ENCODE measurements around the gene CEPT1. TPM values are rescaled to one million over a fixed set of nuclear protein-coding genes. Genes with fewer than 3 reads are reported as not detected.
"Not testable (repeated sequence)": the region's sequence is repeated elsewhere in the genome, so short reads cannot be mapped to it uniquely, and the experiment has no call there.

CEPT1 gene
- total RNA-seq, result 74.4 and 87.0 TPM in 2 replicates

DNA sequence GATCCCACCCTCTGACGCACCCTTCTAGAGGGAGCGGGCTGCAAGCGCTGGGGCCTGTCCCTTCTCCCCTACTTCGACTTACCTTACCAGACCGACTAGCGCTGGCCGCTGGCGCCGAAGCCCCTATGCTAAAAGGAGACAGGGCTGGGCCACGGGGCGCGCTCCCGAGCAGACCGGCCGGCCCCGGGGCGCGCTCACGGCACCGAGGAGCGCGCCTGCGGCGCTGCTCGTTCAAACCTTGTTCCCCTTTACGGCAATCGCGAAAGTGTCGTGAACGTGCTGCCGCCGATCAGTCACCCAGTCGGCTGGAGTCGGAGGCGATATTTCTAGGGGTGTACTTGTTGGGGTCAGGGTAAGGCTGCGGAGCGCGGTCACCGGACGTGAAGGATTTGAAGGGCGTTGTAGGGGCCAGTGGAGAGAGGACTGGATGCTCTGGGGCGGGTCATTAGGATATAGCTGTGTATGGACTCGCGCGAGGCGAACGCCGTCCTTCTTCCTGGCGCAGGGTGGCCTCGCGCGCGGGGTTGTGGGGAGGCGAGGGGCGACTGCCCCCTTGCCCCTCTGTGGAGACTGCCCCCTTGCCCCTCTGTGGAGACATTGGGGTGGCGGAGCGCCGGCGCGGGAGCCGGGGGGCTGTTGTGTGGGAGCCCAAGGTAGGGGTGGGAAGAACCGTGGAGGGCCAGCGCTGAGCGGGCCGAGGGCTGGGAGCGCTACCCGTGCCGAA is at the start of gene CEPT1, which contains the start of gene DRAM2:
Gene CEPT1 (plus strand): TSS at position 268 of the 724 bp plus-strand sequence. CDS start 7,492 bp downstream, outside the sequence.
Gene DRAM2 (minus strand): TSS at position 138 of the 724 bp plus-strand sequence. CDS start 8,539 bp downstream, outside the sequence.
- H3K27ac Mint-ChIP-seq, result peak within 1 kb of the TSS; percentile 99
- ChIA-PET POLR2A (interaction anchor here (0.6 to 4.5 kb wide), 32 partner anchors 9 to 598 kb away, joined by 3 to 114 read pairs (median 6); partner anchors contain the start of genes ATP5PB, CD53, LRIF1 and WDR77), CTCF (interaction anchor here (0.8 to 1.8 kb wide), 5 partner anchors 13 to 260 kb away, joined by 3 to 5 read pairs (median 4); no protein-coding TSS in a partner anchor)
- peaks cover 46% of the 10 kb centered on the region for H3K36me3 Mint-ChIP-seq (ENCODE audit: low read depth)
- TF ChIP-seq, protein P1, sequence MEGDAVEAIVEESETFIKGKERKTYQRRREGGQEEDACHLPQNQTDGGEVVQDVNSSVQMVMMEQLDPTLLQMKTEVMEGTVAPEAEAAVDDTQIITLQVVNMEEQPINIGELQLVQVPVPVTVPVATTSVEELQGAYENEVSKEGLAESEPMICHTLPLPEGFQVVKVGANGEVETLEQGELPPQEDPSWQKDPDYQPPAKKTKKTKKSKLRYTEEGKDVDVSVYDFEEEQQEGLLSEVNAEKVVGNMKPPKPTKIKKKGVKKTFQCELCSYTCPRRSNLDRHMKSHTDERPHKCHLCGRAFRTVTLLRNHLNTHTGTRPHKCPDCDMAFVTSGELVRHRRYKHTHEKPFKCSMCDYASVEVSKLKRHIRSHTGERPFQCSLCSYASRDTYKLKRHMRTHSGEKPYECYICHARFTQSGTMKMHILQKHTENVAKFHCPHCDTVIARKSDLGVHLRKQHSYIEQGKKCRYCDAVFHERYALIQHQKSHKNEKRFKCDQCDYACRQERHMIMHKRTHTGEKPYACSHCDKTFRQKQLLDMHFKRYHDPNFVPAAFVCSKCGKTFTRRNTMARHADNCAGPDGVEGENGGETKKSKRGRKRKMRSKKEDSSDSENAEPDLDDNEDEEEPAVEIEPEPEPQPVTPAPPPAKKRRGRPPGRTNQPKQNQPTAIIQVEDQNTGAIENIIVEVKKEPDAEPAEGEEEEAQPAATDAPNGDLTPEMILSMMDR (IDR thresholded peaks at IDR 0.05), result no peak
- DNase-seq (peak; percentile 90), ATAC-seq (ENCODE audit: low read depth) (peak; percentile 78)
- intact Hi-C loops (cut with micrococcal nuclease), result loop anchor here (1.0 to 10.0 kb wide), 10 partner anchors 12 to 1482 kb away; partner anchors contain the start of genes ATP5PB, KCNA3 and WDR77
- H3K4me1 Mint-ChIP-seq, result peaks cover 74% of the 10 kb centered on the region
- H3K27me3 Mint-ChIP-seq, result no peaks in the 10 kb centered on the region
- peak within 1 kb of the TSS; percentile 100 for H3K4me3 Mint-ChIP-seq
- H3K9me3 Mint-ChIP-seq, result no peaks in the 10 kb centered on the region

DNA sequence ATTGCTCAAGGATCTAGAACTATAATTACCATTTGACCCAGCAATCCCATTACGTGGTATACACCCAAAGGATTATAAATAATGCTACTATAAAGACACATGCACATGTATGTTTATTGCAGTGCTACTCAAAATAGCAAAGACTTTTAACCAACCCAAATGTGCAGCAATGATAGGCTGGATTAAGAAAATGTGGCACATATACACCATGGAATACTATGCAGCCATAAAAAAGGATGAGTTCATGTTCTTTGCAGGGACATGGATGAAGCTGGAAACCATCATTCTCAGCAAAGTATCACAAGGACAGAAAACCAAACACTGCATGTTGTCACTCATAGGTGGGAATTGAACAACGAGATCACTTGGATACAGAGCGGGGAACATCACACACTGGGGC is 44.6 kb upstream of the CEPT1 start:
- intact Hi-C loops (cut with micrococcal nuclease); H3K4me1 Mint-ChIP-seq; CTCF ChIA-PET; H3K27me3 Mint-ChIP-seq; H3K27ac Mint-ChIP-seq; DNase-seq; H3K4me3 Mint-ChIP-seq; ATAC-seq (ENCODE audit: low read depth); POLR2A ChIA-PET: not testable (repeated sequence)
- Mint-ChIP-seq H3K9me3 (peaks cover 38% of the 10 kb centered on the region), H3K36me3 (ENCODE audit: low read depth) (peaks cover 19% of the 10 kb centered on the region)

DNA sequence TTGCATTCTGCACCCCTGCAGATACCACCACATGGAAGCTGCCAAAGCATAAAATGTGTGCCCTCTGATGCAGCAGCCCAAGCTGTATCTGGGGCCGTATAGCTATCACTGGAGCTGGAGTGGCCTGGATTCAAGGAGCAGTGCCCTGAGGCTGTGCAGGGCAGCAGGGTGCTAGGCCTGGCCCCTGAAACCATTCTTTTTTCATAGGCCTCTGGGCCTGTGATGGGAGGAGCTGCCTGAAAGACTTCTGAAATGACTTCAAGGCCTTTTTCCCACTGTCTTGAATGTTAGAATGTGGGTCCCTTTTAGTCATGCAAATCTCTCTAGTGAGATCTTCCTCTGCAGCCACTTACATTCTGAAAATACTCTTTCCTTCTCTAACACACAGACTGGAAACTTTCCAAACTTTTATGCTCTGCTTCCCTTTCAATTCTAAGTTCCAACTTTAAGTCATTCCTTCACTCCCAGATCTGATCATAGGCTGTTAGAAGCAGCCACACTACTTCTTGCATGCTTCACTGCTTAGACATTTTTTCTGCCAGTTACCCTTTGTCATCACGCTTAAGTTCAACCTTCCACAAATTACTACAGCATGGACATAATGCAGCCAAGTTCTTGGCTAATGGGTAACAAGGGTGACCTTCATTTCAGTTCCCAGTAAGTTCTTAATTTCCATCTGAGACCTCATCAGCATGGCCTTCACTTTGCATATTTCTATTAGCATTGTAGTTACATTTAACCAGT is 42.5 kb upstream of the CEPT1 start:
- Mint-ChIP-seq H3K4me1 (no peaks in the 10 kb centered on the region), H3K36me3 (ENCODE audit: low read depth) (peaks cover 27% of the 10 kb centered on the region), H3K4me3 (no peak overlapping the region), H3K9me3 (peaks cover 50% of the 10 kb centered on the region), H3K27ac (no peak overlapping the region), H3K27me3 (no peaks in the 10 kb centered on the region)
- intact Hi-C loops (cut with micrococcal nuclease), result no loop called here
- TF ChIP-seq, protein P1 (IDR thresholded peaks at IDR 0.05), result no peak
- DNase-seq, result no peak
- CTCF ChIA-PET, result no interaction called here
- ATAC-seq (ENCODE audit: low read depth), result no peak
- POLR2A ChIA-PET, result no interaction called here

DNA sequence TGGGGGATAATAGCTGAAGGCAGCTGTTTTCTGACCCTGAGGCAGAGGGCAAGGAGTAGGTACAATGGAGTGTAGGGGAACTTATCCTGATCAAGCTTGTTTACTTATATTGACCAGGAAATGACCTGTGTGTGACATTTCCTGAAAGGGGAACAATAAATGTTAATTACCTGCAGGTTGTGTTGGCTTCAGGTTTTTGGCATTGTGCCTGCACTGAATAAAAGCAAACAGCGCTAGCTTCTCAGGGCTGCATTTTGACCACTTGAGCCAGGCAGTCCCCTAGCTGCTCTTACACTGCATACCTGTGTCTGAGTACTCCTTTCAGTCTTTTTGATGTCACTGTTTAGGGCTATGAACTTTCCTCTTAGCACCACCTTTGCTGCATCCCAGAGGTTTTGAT is 40.7 kb upstream of the CEPT1 start:
- peaks cover 50% of the 10 kb centered on the region for H3K9me3 Mint-ChIP-seq
- CTCF ChIA-PET, result no interaction called here
- no peak overlapping the region for H3K27ac Mint-ChIP-seq

DNA sequence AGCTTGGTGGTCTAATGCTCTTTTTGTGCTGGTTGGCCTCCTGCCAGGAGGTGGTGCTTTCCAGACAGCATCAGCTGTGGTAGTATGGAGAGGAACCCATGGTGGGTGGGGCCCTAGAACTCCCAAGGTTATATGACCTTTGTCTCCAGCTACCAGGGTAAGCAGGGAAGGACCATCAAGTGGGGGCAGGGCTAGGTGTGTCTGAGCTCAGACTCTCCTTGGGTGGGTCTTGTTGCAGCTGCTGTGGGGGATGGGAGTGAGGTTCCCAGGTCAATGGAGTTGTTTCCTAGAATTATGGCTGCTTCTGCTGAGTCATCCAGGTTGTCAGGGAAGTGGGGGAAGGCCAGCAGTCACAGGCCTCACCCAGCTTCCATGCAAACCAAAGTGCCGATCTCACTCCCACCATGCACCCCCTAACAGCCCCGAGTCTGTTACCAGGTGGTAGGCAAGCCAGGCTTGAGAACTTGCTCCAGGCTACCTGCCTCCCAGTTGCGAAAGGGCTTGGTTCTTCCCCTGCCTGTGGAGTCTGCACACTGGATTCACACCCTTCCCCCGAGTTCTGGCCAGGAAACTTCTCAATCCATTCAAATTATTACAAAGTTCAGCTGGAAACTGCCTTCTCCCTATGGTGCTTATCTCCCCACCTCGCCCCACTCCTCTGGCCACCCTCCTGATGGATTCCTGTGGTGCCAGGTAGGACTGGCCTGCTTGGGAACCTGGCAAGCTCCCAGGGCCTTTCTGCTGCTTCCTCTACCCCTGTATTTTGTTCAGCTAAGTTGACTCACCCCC is 38.0 kb upstream of the CEPT1 start:
- peaks cover 41% of the 10 kb centered on the region for H3K9me3 Mint-ChIP-seq
- H3K4me3 Mint-ChIP-seq, result no peak overlapping the region
- H3K27ac Mint-ChIP-seq, result no peak overlapping the region
- H3K4me1 Mint-ChIP-seq, result no peaks in the 10 kb centered on the region
- DNase-seq (no peak), ATAC-seq (ENCODE audit: low read depth) (no peak)
- TF ChIP-seq, protein P1 (IDR thresholded peaks at IDR 0.05), result no peak
- CTCF ChIA-PET, result no interaction called here
- intact Hi-C loops (cut with micrococcal nuclease), result no loop called here
- H3K36me3 Mint-ChIP-seq (ENCODE audit: low read depth), result peaks cover 21% of the 10 kb centered on the region
- POLR2A ChIA-PET, result no interaction called here
- H3K27me3 Mint-ChIP-seq, result no peaks in the 10 kb centered on the region

More for the DNA sequence above, 40.7 kb upstream of the CEPT1 start:
- Mint-ChIP-seq H3K27me3 (no peaks in the 10 kb centered on the region), H3K4me3 (no peak overlapping the region), H3K4me1 (no peaks in the 10 kb centered on the region), H3K36me3 (ENCODE audit: low read depth) (peaks cover 25% of the 10 kb centered on the region)
- TF ChIP-seq, protein P1 (IDR thresholded peaks at IDR 0.05), result no peak
- DNase-seq (no peak), ATAC-seq (ENCODE audit: low read depth) (no peak)
- POLR2A ChIA-PET, result no interaction called here
- intact Hi-C loops (cut with micrococcal nuclease), result no loop called here

Data from activated B cell treated with CpG ODN at 0.5 μM for 24 hours (primary cell).